PC-3 (cell line): Measurements from ENCODE around the gene FBXO10. TPM values are rescaled to one million over a fixed set of nuclear protein-coding genes. Genes with fewer than 3 reads are reported as not detected.

Source experiments
- ATAC-seq: fragments of 200-7000 bp; cut with Tn5 transposase; 2 replicates; pipeline ENCODE4 v1.9.1; 2020; ENCODE audit warnings: mild to moderate bottlenecking, moderate library complexity
- BruUV-seq: library from RNA; stranded (reverse); fragments of 400-500 nt; replicated peaks from 2 replicates; lab custom pipeline; 2021; lab: Mats Ljungman, UMichigan
- CTCF ChIA-PET: fragments of 300-600 bp; sonication (Branson Sonifier 250); formaldehyde crosslinking; loops from one replicate; lab custom pipeline; 2022; ENCODE audit warnings: antibody characterized with exemption; lab: Charles Lee
- POLR2A ChIA-PET: fragments of 300-600 bp; sonication (Branson Sonifier 250); formaldehyde crosslinking; loops from one replicate; lab custom pipeline; 2022; ENCODE audit warnings: antibody characterized with exemption; ENCODE audit not compliant: unreplicated experiment; lab: Charles Lee
- DNase-seq: peaks from one replicate; pipeline ENCODE4 v3.0.0-alpha.2; 2015
- H2AFZ ChIP-seq: fragments of 300-600 bp; sonication (generic); 2 replicates; pipeline ENCODE4 v1.6.0; 2016; ENCODE audit warnings: antibody characterized with exemption, low read length
- H3F3A ChIP-seq: fragments of 300-600 bp; sonication (generic); one replicate; pipeline ENCODE4 v1.6.0; 2017; ENCODE audit warnings: antibody characterized with exemption, low read length, control low read depth, mild to moderate bottlenecking; ENCODE audit not compliant: unreplicated experiment
- H3K27ac ChIP-seq: fragments of 300-600 bp; sonication (generic); 2 replicates; pipeline ENCODE4 v1.5.1; 2016; ENCODE audit warnings: mild to moderate bottlenecking, low read length
- H3K27me3 ChIP-seq: fragments of 300-600 bp; sonication (generic); 2 replicates; pipeline ENCODE4 v1.6.1; 2016; ENCODE audit warnings: low read length, mixed read lengths
- H3K36me3 ChIP-seq: fragments of 300-600 bp; sonication (generic); 2 replicates; pipeline ENCODE4 v1.6.1; 2016; ENCODE audit warnings: low read depth, mixed run types, low read length, mixed read lengths
- H3K4me1 ChIP-seq: fragments of 300-600 bp; sonication (generic); 2 replicates; pipeline ENCODE4 v1.5.1; 2016; ENCODE audit warnings: low read length; ENCODE audit not compliant: insufficient read depth
- H3K4me2 ChIP-seq: fragments of 300-600 bp; sonication (generic); 2 replicates; pipeline ENCODE4 v1.6.0; 2016; ENCODE audit warnings: low read length
- H3K4me3 ChIP-seq: fragments of 300-600 bp; sonication (generic); 2 replicates; pipeline ENCODE4 v1.5.1; 2016; ENCODE audit warnings: mild to moderate bottlenecking, low read length, mixed read lengths
- H3K79me2 ChIP-seq: fragments of 300-600 bp; sonication (generic); 2 replicates; pipeline ENCODE4 v1.6.1; 2017; ENCODE audit warnings: low read length, mixed read lengths
- H3K9ac ChIP-seq: fragments of 300-600 bp; sonication (generic); 2 replicates; pipeline ENCODE4 v1.6.0; 2016; ENCODE audit warnings: mild to moderate bottlenecking, low read length
- H3K9me2 ChIP-seq: fragments of 300-600 bp; sonication (generic); replicated peaks from 2 replicates; pipeline ENCODE4 v1.6.1; 2016; ENCODE audit warnings: mixed run types, low read length, mixed read lengths
- H3K9me3 ChIP-seq: fragments of 300-600 bp; sonication (generic); 2 replicates; pipeline ENCODE4 v1.6.1; 2016; ENCODE audit warnings: low read length, mixed read lengths
- H4K20me1 ChIP-seq: fragments of 300-600 bp; sonication (generic); 2 replicates; pipeline ENCODE4 v1.6.1; 2016; ENCODE audit warnings: low read length, mixed read lengths
- EZH2 ChIP-seq: fragments of 300-600 bp; sonication (generic); IDR thresholded peaks from one replicate; pipeline ENCODE4 v1.6.1; 2017; ENCODE audit warnings: antibody characterized with exemption, mild to moderate bottlenecking, low read length; ENCODE audit not compliant: unreplicated experiment
- EZH2phosphoT487 ChIP-seq: fragments of 300-600 bp; sonication (generic); IDR thresholded peaks from 2 replicates; pipeline ENCODE4 v1.6.1; 2018; ENCODE audit warnings: mild to moderate bottlenecking, antibody characterized with exemption, low read length, borderline replicate concordance
- intact Hi-C: fragments of 100-400 bp; cut with micrococcal nuclease; formaldehyde crosslinking; loops from 2 replicates; pipeline ENCODE4 v1.9.0; 2023
- total RNA-seq: library from RNA; depleted of rRNA; stranded (reverse); fragments of >200 nt; gene quantifications from 2 replicates; pipeline ENCODE4 v1.2.3, GENCODE V29; 2014
- TF ChIP-seq, protein P1 (sequence below): fragments of 300-600 bp; sonication (generic); conservative IDR thresholded peaks from 2 replicates; pipeline ENCODE4 v1.5.1; 2017; ENCODE audit warnings: antibody characterized with exemption, low read depth, mild to moderate bottlenecking, low read length

Gene FBXO10
- total RNA-seq, 1 experiment from 2014 or later: 2.6 TPM

DNA sequence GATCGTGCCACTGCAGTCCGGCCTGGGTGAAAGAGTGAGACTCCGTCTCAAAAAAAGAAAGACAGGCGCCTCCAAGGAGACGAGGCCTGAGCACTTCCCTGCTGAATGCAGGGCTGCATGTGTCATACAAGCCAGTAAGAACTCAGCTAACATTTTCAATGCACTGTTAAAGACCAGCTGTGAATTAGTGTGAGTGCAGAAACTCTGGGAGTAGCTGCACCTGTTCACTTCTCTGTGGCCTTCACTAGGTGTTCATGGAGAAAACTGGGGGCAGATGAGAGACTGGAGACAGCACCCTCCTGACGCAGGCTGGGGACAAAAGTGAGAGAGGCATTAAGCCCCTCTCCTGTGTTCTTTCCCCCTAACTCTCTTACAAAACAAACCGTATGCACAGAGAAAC, 41.8 kb downstream of the FBXO10 start:
- Histone ChIP-seq H3F3A (no peaks in the 10 kb centered on the region), H3K9me3 (no peaks in the 10 kb centered on the region), H3K36me3 (no peaks in the 10 kb centered on the region), H3K27ac (no peak overlapping the region), H3K4me2 (no peak overlapping the region), H3K79me2 (no peaks in the 10 kb centered on the region), H3K4me3 (no peak overlapping the region), H2AFZ (no peak overlapping the region), H3K9ac (no peak overlapping the region), H3K9me2 (no peaks in the 10 kb centered on the region), H4K20me1 (no peaks in the 10 kb centered on the region), H3K27me3 (no peaks in the 10 kb centered on the region), H3K4me1 (no peaks in the 10 kb centered on the region)
- TF ChIP-seq EZH2 (no peak), EZH2phosphoT487 (no peak)
- TF ChIP-seq, protein P1, sequence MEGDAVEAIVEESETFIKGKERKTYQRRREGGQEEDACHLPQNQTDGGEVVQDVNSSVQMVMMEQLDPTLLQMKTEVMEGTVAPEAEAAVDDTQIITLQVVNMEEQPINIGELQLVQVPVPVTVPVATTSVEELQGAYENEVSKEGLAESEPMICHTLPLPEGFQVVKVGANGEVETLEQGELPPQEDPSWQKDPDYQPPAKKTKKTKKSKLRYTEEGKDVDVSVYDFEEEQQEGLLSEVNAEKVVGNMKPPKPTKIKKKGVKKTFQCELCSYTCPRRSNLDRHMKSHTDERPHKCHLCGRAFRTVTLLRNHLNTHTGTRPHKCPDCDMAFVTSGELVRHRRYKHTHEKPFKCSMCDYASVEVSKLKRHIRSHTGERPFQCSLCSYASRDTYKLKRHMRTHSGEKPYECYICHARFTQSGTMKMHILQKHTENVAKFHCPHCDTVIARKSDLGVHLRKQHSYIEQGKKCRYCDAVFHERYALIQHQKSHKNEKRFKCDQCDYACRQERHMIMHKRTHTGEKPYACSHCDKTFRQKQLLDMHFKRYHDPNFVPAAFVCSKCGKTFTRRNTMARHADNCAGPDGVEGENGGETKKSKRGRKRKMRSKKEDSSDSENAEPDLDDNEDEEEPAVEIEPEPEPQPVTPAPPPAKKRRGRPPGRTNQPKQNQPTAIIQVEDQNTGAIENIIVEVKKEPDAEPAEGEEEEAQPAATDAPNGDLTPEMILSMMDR: no peak
- no peak for ATAC-seq
- no peak for DNase-seq
- BruUV-seq: no TSS peak
- intact Hi-C loops: no loop called here
- CTCF ChIA-PET: no interaction called here
- POLR2A ChIA-PET: no interaction called here

DNA sequence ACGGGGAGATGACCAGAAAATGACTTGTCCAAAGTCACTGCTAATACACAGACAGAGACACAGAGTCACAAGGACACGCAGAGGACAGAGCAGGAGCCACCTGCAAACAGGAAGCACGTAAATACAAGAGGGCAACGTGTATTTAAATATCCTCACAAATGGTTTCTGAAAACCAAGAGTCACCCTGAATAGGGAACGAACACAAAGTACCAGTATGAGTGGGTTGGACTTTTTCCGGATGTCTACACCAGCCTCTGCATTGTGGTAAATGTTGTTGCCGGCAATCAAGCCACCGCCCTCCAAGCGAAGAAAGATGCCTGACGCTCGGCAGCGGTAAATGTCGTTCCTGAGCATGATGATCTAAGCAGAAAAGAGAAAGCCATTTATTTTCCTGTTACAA, 44.5 kb downstream of the FBXO10 start:
- no peaks in the 10 kb centered on the region for H3F3A ChIP-seq
- H3K27ac ChIP-seq: no peak overlapping the region
- H3K79me2 ChIP-seq: no peaks in the 10 kb centered on the region
- no peaks in the 10 kb centered on the region for H3K9me2 ChIP-seq
- H3K4me2 ChIP-seq: no peak overlapping the region
- H3K4me1 ChIP-seq: no peaks in the 10 kb centered on the region
- no peaks in the 10 kb centered on the region for H3K9me3 ChIP-seq
- ChIA-PET CTCF (no interaction called here), POLR2A (no interaction called here)
- DNase-seq (no peak), ATAC-seq (no peak)
- H2AFZ ChIP-seq: no peak overlapping the region
- no peak overlapping the region for H3K9ac ChIP-seq
- TF ChIP-seq EZH2 (no peak), EZH2phosphoT487 (no peak)
- TF ChIP-seq, protein P1: no peak
- H4K20me1 ChIP-seq: no peaks in the 10 kb centered on the region
- no peaks in the 10 kb centered on the region for H3K27me3 ChIP-seq
- intact Hi-C loops: no loop called here
- H3K4me3 ChIP-seq: no peak overlapping the region
- BruUV-seq: no TSS peak
- no peaks in the 10 kb centered on the region for H3K36me3 ChIP-seq

DNA sequence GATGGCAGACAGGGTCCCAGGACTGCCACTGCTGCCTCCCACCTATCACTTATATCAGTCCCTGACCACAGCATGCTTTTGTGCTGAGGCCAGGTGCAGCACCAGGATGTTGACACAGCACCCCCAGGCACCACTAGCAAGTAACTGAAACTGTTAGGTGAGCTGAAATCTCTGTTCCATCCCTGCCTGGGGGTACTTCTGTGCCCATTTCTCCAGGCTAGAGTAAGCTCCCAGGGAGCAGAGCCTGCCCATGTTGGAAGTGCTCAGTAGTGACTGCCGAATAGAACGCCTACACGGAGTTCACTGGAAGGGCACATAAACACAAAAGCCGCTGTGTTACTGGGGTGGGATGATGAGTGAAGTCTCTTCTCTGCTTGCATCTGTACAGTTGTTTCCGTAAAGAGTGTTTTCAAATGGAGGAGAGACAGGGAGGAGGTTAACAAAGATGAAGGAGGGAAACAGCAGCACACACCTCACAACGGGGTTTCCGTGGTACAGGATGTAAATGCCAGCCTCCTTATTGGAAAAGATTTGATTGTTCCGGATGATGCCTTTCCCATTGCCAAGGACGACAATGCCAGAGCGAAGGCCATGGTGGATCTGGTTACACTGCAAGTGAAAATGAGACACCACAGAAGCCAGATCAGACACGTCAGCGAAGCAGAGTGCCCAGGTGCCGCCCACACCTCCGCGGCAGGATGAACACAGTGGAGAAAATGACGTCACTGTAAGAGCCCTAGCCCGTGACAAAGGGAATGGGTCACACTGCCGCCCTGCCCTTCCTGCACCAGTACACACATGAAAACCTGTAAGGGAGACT, 47.3 kb downstream of the FBXO10 start:
- Histone ChIP-seq H3F3A (no peaks in the 10 kb centered on the region), H2AFZ (no peak overlapping the region), H3K4me2 (no peak overlapping the region), H3K9ac (no peak overlapping the region), H3K27ac (no peak overlapping the region), H4K20me1 (no peaks in the 10 kb centered on the region), H3K9me2 (no peaks in the 10 kb centered on the region), H3K4me1 (no peaks in the 10 kb centered on the region), H3K79me2 (no peaks in the 10 kb centered on the region), H3K9me3 (no peaks in the 10 kb centered on the region), H3K4me3 (no peak overlapping the region), H3K36me3 (no peaks in the 10 kb centered on the region), H3K27me3 (no peaks in the 10 kb centered on the region)
- DNase-seq (no peak), ATAC-seq (no peak)
- BruUV-seq: no TSS peak
- ChIA-PET POLR2A (no interaction called here), CTCF (no interaction called here)
- TF ChIP-seq, protein P1: no peak
- intact Hi-C loops: no loop called here
